B cell (primary cell): ENCODE results near the gene ZNF174.

Experiments
- EZH2 ChIP-seq: IDR thresholded peaks from 2 replicates; pipeline ENCODE4 v1.6.1; 2012; ENCODE audit warnings: borderline replicate concordance, low read depth, mild to moderate bottlenecking, moderate library complexity, low read length; ENCODE audit not compliant: insufficient read depth, poor library complexity, severe bottlenecking
- TF ChIP-seq, protein P1 (sequence below): fragments of 200-600 bp; IDR thresholded peaks from one replicate; pipeline ENCODE4 v1.8.0; 2022; ENCODE audit warnings: antibody characterized with exemption, mild to moderate bottlenecking

DNA sequence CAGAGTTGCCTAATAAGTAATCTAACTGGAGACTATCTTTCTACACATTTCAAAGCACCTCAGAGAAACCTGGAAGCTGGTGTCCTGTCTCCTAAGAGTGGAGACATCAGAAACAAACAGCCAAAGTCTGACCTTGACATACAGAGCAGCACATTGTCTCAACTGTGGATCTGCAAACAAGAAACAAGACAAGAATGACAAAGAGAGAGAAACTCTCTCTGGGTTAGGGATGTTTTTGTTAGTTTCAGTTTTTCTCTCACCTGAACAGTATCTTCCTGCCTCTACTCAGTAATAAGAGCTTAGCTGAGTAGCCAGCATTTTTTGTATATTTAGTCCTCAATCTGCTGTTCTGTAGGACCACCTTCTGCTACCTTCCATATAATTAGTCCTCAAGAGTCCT lies 33.4 kb downstream of the ZNF174 start:
- TF ChIP-seq, protein P1, sequence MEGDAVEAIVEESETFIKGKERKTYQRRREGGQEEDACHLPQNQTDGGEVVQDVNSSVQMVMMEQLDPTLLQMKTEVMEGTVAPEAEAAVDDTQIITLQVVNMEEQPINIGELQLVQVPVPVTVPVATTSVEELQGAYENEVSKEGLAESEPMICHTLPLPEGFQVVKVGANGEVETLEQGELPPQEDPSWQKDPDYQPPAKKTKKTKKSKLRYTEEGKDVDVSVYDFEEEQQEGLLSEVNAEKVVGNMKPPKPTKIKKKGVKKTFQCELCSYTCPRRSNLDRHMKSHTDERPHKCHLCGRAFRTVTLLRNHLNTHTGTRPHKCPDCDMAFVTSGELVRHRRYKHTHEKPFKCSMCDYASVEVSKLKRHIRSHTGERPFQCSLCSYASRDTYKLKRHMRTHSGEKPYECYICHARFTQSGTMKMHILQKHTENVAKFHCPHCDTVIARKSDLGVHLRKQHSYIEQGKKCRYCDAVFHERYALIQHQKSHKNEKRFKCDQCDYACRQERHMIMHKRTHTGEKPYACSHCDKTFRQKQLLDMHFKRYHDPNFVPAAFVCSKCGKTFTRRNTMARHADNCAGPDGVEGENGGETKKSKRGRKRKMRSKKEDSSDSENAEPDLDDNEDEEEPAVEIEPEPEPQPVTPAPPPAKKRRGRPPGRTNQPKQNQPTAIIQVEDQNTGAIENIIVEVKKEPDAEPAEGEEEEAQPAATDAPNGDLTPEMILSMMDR: no peak
- no peak for TF ChIP-seq EZH2
